A549 (cell line): ENCODE data around the gene MPRIP. TPM values are rescaled to one million over a fixed set of nuclear protein-coding genes. Genes with fewer than 3 reads are reported as not detected.

ENCODE experiments used
- ATAC-seq, 2 experiments: fragments of 200-7000 bp in 1 of 2; fragments of >200 bp in 1 of 2; cut with Nextera tagmentation in 1 of 2; cut with Tn5 transposase in 1 of 2; 3 replicates each; pipeline versions ENCODE4 v1.8.0 to v1.9.1; 2018 to 2020; ENCODE audit warnings: mild to moderate bottlenecking in 1 of 2, moderate library complexity in 1 of 2
- CTCF ChIA-PET: fragments of 300-600 bp; sonication (Branson Sonifier 250); formaldehyde crosslinking; extraction: SDS; loops from one replicate; lab custom pipeline; 2021; ENCODE audit warnings: antibody characterized with exemption, inconsistent platforms; lab: Yijun Ruan, JAX
- POLR2A ChIA-PET: fragments of 350-600 bp; formaldehyde crosslinking; extraction: SDS; loops from one replicate; lab custom pipeline; 2021; ENCODE audit warnings: antibody characterized with exemption, inconsistent platforms; lab: Yijun Ruan, JAX
- DNase-seq, 2 experiments: peaks; one replicate each; pipeline versions ENCODE4 v3.0.0 to v3.0.0-alpha.2; 2011 to 2016; ENCODE audit warnings: low read depth in 1 of 2, low spot score in 1 of 2
- FAIRE-seq: peaks from 2 replicates; lab custom pipeline; 2011; peaks lifted over from hg19 to GRCh38; lab: Jason Lieb, UNC
- H3K27ac ChIP-seq, 2 experiments: fragments of >200 bp; sonication (Bioruptor Twin); formaldehyde crosslinking; 3 replicates each; pipeline ENCODE4 v1.5.1; 2016 to 2017
- H3K4me1 ChIP-seq: fragments of >200 bp; sonication (Bioruptor Twin); formaldehyde crosslinking; 3 replicates; pipeline ENCODE4 v1.6.1; 2016
- H3K4me2 ChIP-seq: fragments of >200 bp; sonication (Bioruptor Twin); formaldehyde crosslinking; 3 replicates; pipeline ENCODE4 v1.6.1; 2016
- H3K4me3 ChIP-seq: fragments of >200 bp; sonication (Bioruptor Twin); formaldehyde crosslinking; 3 replicates; pipeline ENCODE4 v1.5.1; 2016
- H3K9me3 ChIP-seq: fragments of >200 bp; sonication (Bioruptor Twin); formaldehyde crosslinking; 3 replicates; pipeline ENCODE4 v1.6.1; 2016
- CEBPB ChIP-seq, 2 experiments: fragments of >200 bp in 1 of 2; sonication (Bioruptor Twin) in 1 of 2; formaldehyde crosslinking in 1 of 2; IDR thresholded peaks; 2 replicates each; pipeline ENCODE4 v1.6.1; 2012 to 2016
- EHF ChIP-seq: fragments of 250-450 bp; sonication (Bioruptor Pico); IDR thresholded peaks from 2 replicates; pipeline ENCODE4 v1.5.0; 2020; ENCODE audit warnings: mild to moderate bottlenecking
- EP300 ChIP-seq, 2 experiments: fragments of >200 bp; sonication (Bioruptor Twin); formaldehyde crosslinking; IDR thresholded peaks; 2 replicates in 1 of 2; 3 replicates in 1 of 2; pipeline ENCODE4 v1.6.1; 2016 to 2017
- FOXS1 ChIP-seq: fragments of 250-450 bp; sonication (Bioruptor Pico); IDR thresholded peaks from 2 replicates; pipeline ENCODE4 v1.5.0; 2020; ENCODE audit warnings: mild to moderate bottlenecking, moderate library complexity
- GATA3 ChIP-seq: IDR thresholded peaks from 2 replicates; pipeline ENCODE4 v1.6.1; 2012; ENCODE audit warnings: borderline replicate concordance
- HDAC2 ChIP-seq: fragments of 200-600 bp; sonication (generic); IDR thresholded peaks from 2 replicates; pipeline ENCODE4 v1.6.1; 2016
- HOXA7 ChIP-seq: fragments of 250-450 bp; sonication (Bioruptor Pico); IDR thresholded peaks from 2 replicates; pipeline ENCODE4 v1.5.0; 2020; ENCODE audit warnings: mild to moderate bottlenecking, moderate library complexity
- MYC ChIP-seq: IDR thresholded peaks from 2 replicates; pipeline ENCODE4 v1.6.1; 2012; ENCODE audit warnings: mild to moderate bottlenecking, inconsistent platforms, low read length, improper control_type of control experiment, borderline replicate concordance
- NFE2L2 ChIP-seq: fragments of 150-350 bp; conservative IDR thresholded peaks from 2 replicates; pipeline ENCODE4 v1.6.1; 2014; ENCODE audit warnings: low read length
- NPAS2 ChIP-seq: fragments of 250-450 bp; sonication (Bioruptor Pico); IDR thresholded peaks from 2 replicates; pipeline ENCODE4 v1.8.0; 2022; ENCODE audit warnings: mild to moderate bottlenecking, moderate library complexity, borderline replicate concordance
- PHF8 ChIP-seq: fragments of 200-600 bp; sonication (generic); IDR thresholded peaks from 2 replicates; pipeline ENCODE4 v1.6.1; 2016; ENCODE audit warnings: low read depth, mild to moderate bottlenecking, antibody characterized with exemption, moderate library complexity, borderline replicate concordance
- POLR2AphosphoS2 ChIP-seq: conservative IDR thresholded peaks from 2 replicates; pipeline ENCODE4 v1.6.1; 2012; ENCODE audit warnings: low read length, improper control_type of control experiment, inconsistent platforms
- RARB ChIP-seq: fragments of 250-450 bp; sonication (Bioruptor Pico); IDR thresholded peaks from 2 replicates; pipeline ENCODE4 v1.8.0; 2021; ENCODE audit warnings: mild to moderate bottlenecking, moderate library complexity
- RCOR1 ChIP-seq: fragments of 150-350 bp; IDR thresholded peaks from 2 replicates; pipeline ENCODE4 v1.6.1; 2014; ENCODE audit warnings: antibody characterized with exemption, low read length, low read depth
- RFX5 ChIP-seq: fragments of 450-650 bp; IDR thresholded peaks from 2 replicates; pipeline ENCODE4 v1.7.1; 2014; ENCODE audit warnings: antibody characterized with exemption, mild to moderate bottlenecking, moderate library complexity
- ZNF302 ChIP-seq: fragments of 250-450 bp; sonication (Bioruptor Pico); IDR thresholded peaks from 2 replicates; pipeline ENCODE4 v1.9.0; 2021; ENCODE audit warnings: inconsistent platforms, mild to moderate bottlenecking, moderate library complexity
- WGBS: methylation state at CpG from one replicate; pipeline ENCODE4 v1.1.6; 2017; ENCODE audit errors: missing lambda C conversion rate; 5-methylcytosine and 5-hydroxymethylcytosine counted together
- polyA plus RNA-seq, 4 experiments: library from polyadenylated mRNA; depleted of rRNA in 3 of 4; stranded (reverse); fragments of >200 nt; fragmentation: RNase III in 1 of 4; extraction: RNeasy Plus Mini Kit Qiagen cat#74134 plus additional on column Dnase treatment in 1 of 4; gene quantifications; 2 replicates in 3 of 4; 3 replicates in 1 of 4; pipeline ENCODE4 v1.2.3, GENCODE V29; 2011 to 2017
- TF ChIP-seq, protein P1 (sequence below): fragments of 200-600 bp; sonication (generic); IDR thresholded peaks from 2 replicates; pipeline ENCODE4 v1.6.1; 2016; ENCODE audit warnings: antibody characterized with exemption, mild to moderate bottlenecking, moderate library complexity
- TF ChIP-seq, protein P2 (sequence below): IDR thresholded peaks from 2 replicates; pipeline ENCODE4 v1.6.1; 2012
- TF ChIP-seq, protein P3 (sequence below): IDR thresholded peaks from 2 replicates; pipeline ENCODE4 v1.6.1; 2012
- TF ChIP-seq, protein P4 (sequence below): fragments of >200 bp; sonication (Bioruptor Twin); formaldehyde crosslinking; IDR thresholded peaks from 3 replicates; pipeline ENCODE4 v1.5.1; 2016
- TF ChIP-seq, protein P5 (sequence below): fragments of 450-650 bp; IDR thresholded peaks from 2 replicates; pipeline ENCODE4 v1.6.1; 2014; ENCODE audit warnings: antibody characterized with exemption

MPRIP gene
- polyA plus RNA-seq, 2 of the 4 experiments (the other 2 are of a cell fraction) = 147 to 228 TPM

DNA sequence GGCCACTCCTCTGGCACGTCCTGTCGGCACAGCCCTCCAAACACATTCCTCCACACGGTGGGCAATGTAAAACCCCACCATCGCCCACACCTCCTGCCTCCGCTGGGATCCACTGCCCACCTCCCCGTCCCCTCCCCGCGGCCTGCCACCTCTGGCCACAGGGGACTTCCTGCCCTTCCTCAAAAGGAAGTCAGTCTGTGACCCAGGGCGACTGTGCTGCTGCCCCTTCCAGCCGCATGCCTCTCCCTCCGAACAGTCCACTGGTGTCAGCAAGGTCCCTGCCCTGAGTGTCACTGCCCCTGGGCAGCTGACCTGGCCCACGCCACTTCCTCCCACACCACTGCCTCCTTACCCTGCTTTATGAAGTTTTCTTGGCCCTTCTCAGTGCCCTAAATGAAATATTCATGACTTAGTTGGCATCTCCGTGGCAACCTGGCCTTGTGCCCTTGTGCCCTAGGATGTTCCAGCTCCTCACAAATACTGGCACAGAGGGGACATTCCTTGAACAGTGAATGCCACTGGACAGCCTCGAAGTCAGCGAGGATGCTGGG, 161.9 kb downstream of the MPRIP start (continued):
- no peak for TF ChIP-seq NPAS2 (CRISPR knock-in tag)
- no peak for TF ChIP-seq RCOR1
- no peak for TF ChIP-seq FOXS1 (CRISPR knock-in tag)
- TF ChIP-seq, all 56 proteins: peak for 0

DNA sequence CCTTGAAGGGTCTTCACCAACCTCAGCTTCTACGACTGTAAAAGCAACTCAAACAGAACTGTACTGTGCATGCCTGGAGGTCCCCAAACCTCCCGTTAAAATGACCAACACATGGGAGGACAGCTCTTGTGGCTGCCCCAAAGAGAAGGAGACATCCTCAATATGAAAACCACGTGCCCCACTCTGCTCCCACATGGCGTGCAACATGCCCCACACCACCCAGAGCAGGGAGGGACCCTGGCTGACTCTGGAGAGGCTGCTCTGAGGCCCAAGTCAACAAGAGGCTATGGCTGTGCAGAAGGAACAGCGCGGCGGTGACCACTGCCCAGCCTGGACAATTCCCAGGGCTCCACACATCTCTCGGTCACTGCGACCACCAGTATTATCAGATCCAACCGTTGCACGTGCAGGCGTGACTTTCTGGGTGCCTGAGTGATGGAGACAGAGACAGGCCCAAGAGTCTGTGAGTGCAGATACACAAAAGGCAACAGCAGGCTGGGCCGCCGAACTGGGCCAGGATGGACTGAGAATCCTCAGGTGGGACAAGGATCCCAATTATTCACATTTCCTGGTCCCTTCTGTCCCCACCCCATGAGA, 162.5 kb downstream of the MPRIP start:
- peak in 1 of 2 experiments; percentile 1; a peak in 1 of 6 replicates for ATAC-seq
- no peak for FAIRE-seq
- peak overlapping the region; percentile 84 to 89 for H3K27ac ChIP-seq
- peak overlapping the region; percentile 78 for H3K4me3 ChIP-seq
- CTCF ChIA-PET = interaction anchor here (1.0 to 1.5 kb wide), 3 partner anchors 25 to 163 kb away, joined by 3 to 4 read pairs (median 3); no protein-coding TSS in a partner anchor
- DNase-seq = no peak
- TF ChIP-seq RFX5 (no peak), CEBPB (IDR thresholded peaks at IDR 0.05) (no peak), MYC (no peak), EHF (CRISPR knock-in tag) (no peak), POLR2AphosphoS2 (no peak), ZNF302 (no peak), EP300 (IDR thresholded peaks at IDR 0.05) (no peak), NFE2L2 (no peak), GATA3 (no peak), RARB (CRISPR knock-in tag) (no peak), HOXA7 (CRISPR knock-in tag) (no peak), PHF8 (no peak), HDAC2 (no peak)
- TF ChIP-seq, protein P1, sequence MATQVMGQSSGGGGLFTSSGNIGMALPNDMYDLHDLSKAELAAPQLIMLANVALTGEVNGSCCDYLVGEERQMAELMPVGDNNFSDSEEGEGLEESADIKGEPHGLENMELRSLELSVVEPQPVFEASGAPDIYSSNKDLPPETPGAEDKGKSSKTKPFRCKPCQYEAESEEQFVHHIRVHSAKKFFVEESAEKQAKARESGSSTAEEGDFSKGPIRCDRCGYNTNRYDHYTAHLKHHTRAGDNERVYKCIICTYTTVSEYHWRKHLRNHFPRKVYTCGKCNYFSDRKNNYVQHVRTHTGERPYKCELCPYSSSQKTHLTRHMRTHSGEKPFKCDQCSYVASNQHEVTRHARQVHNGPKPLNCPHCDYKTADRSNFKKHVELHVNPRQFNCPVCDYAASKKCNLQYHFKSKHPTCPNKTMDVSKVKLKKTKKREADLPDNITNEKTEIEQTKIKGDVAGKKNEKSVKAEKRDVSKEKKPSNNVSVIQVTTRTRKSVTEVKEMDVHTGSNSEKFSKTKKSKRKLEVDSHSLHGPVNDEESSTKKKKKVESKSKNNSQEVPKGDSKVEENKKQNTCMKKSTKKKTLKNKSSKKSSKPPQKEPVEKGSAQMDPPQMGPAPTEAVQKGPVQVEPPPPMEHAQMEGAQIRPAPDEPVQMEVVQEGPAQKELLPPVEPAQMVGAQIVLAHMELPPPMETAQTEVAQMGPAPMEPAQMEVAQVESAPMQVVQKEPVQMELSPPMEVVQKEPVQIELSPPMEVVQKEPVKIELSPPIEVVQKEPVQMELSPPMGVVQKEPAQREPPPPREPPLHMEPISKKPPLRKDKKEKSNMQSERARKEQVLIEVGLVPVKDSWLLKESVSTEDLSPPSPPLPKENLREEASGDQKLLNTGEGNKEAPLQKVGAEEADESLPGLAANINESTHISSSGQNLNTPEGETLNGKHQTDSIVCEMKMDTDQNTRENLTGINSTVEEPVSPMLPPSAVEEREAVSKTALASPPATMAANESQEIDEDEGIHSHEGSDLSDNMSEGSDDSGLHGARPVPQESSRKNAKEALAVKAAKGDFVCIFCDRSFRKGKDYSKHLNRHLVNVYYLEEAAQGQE = no peak
- TF ChIP-seq, protein P2, sequence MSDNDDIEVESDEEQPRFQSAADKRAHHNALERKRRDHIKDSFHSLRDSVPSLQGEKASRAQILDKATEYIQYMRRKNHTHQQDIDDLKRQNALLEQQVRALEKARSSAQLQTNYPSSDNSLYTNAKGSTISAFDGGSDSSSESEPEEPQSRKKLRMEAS = no peak
- TF ChIP-seq, protein P3, sequence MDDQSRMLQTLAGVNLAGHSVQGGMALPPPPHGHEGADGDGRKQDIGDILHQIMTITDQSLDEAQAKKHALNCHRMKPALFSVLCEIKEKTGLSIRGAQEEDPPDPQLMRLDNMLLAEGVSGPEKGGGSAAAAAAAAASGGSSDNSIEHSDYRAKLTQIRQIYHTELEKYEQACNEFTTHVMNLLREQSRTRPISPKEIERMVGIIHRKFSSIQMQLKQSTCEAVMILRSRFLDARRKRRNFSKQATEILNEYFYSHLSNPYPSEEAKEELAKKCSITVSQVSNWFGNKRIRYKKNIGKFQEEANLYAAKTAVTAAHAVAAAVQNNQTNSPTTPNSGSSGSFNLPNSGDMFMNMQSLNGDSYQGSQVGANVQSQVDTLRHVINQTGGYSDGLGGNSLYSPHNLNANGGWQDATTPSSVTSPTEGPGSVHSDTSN = no peak
- TF ChIP-seq, protein P4, sequence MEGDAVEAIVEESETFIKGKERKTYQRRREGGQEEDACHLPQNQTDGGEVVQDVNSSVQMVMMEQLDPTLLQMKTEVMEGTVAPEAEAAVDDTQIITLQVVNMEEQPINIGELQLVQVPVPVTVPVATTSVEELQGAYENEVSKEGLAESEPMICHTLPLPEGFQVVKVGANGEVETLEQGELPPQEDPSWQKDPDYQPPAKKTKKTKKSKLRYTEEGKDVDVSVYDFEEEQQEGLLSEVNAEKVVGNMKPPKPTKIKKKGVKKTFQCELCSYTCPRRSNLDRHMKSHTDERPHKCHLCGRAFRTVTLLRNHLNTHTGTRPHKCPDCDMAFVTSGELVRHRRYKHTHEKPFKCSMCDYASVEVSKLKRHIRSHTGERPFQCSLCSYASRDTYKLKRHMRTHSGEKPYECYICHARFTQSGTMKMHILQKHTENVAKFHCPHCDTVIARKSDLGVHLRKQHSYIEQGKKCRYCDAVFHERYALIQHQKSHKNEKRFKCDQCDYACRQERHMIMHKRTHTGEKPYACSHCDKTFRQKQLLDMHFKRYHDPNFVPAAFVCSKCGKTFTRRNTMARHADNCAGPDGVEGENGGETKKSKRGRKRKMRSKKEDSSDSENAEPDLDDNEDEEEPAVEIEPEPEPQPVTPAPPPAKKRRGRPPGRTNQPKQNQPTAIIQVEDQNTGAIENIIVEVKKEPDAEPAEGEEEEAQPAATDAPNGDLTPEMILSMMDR = no peak
- TF ChIP-seq, protein P5, sequence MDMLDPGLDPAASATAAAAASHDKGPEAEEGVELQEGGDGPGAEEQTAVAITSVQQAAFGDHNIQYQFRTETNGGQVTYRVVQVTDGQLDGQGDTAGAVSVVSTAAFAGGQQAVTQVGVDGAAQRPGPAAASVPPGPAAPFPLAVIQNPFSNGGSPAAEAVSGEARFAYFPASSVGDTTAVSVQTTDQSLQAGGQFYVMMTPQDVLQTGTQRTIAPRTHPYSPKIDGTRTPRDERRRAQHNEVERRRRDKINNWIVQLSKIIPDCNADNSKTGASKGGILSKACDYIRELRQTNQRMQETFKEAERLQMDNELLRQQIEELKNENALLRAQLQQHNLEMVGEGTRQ = no peak
- no peaks in the 10 kb centered on the region for H3K9me3 ChIP-seq
- peak overlapping the region; percentile 99 for H3K4me2 ChIP-seq
- POLR2A ChIA-PET = interaction anchor here (1.4 kb wide), 1 partner anchor 13 kb away, joined by 3 read pairs; no protein-coding TSS in a partner anchor
- peaks cover 19% of the 10 kb centered on the region for H3K4me1 ChIP-seq
- WGBS = 92% methylated on average over 14 of the region's 14 CpGs
